Measurements from ENCODE around the gene DAAM1.

- TF ChIP-seq CTCF (IDR thresholded peaks at IDR 0.05) (no peak), POLR2AphosphoS5 (IDR thresholded peaks at IDR 0.05; ENCODE audit: low read depth, low read length) (no peak), SIN3A (IDR thresholded peaks at IDR 0.05; ENCODE audit: borderline replicate concordance, insufficient read depth, low read depth, low read length) (no peak), REST (IDR thresholded peaks at IDR 0.05; ENCODE audit: insufficient read depth in 1 of 2, low read depth in 2 of 2, low read length in 1 of 2) (no peak)
Measured at GRCh38 chr14:59338761-59339160, 150.3 kb downstream of the DAAM1 start.

Measured in Panc1 (cell line).